ENCODE results near the gene CHRNG.
A peak's percentile ranks its signal among the peaks of the same experiment; 100 is the strongest.

CHRNG gene

GRCh38 chr2:232522623-232523401, 16.7 kb upstream of the CHRNG start:
- TF ChIP-seq, protein P1, sequence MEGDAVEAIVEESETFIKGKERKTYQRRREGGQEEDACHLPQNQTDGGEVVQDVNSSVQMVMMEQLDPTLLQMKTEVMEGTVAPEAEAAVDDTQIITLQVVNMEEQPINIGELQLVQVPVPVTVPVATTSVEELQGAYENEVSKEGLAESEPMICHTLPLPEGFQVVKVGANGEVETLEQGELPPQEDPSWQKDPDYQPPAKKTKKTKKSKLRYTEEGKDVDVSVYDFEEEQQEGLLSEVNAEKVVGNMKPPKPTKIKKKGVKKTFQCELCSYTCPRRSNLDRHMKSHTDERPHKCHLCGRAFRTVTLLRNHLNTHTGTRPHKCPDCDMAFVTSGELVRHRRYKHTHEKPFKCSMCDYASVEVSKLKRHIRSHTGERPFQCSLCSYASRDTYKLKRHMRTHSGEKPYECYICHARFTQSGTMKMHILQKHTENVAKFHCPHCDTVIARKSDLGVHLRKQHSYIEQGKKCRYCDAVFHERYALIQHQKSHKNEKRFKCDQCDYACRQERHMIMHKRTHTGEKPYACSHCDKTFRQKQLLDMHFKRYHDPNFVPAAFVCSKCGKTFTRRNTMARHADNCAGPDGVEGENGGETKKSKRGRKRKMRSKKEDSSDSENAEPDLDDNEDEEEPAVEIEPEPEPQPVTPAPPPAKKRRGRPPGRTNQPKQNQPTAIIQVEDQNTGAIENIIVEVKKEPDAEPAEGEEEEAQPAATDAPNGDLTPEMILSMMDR (IDR thresholded peaks at IDR 0.05; ENCODE audit: low read depth, low read length, missing control alignments), result no peak
- no peak overlapping the region for H3K4me3 ChIP-seq (replicated peaks; ENCODE audit: low read depth, low read length)
- DNase-seq (ENCODE audit: extremely low read depth, low read depth), result no peak

- H3K4me3 ChIP-seq (replicated peaks; ENCODE audit: low read depth, low read length), result no peak overlapping the region
- no peak for DNase-seq (ENCODE audit: extremely low read depth, low read depth)
- TF ChIP-seq, protein P1 (IDR thresholded peaks at IDR 0.05; ENCODE audit: low read depth, low read length, missing control alignments), result no peak
Measured at GRCh38 chr2:232523402-232523681, 16.1 kb upstream of the CHRNG start.

DNA sequence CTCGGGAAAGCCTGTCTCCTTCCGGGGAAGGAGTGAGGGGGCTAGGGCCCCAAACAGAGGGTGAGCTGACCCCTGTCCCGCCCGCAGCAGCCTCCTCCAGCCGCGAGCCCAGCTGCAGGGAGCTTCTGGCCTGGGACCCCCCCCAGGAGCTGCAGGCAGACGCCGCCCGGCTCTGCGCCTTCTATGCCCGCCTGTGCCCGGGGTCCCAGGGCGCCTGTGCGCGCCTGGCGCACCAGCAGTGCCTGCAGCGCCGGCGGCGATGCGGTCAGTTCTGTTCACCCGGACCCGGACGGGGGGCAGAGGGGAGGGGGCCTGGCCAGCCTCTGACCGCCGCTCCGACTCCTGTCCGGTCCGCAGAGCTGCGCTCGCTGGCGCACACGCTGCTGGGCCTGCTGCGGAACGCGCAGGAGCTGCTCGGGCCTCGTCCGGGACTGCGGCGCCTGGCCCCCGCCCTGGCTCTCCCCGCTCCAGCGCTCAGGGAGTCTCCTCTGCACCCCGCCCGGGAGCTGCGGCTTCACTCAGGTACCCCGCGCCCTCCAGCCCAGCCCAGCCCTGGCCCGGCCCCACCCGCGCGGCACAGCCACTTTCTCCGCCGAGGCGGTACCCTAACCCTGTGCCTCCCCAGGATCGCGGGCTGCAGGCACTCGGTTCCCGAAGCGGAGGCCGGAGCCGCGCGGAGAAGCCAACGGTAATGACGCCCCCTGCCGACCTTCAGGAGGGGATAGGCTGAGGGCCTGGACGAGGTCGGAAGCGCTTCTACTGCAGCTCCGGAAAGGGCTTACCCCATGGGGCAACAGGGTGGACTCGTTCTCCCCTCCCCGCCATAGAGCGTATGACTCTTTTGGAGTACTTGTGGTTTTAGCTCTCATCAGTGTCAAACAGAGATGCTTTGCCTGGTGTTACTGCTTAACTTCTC, 15.6 kb upstream of the CHRNG start:
- TF ChIP-seq, protein P1 (IDR thresholded peaks at IDR 0.05; ENCODE audit: low read depth, low read length, missing control alignments), result peak; percentile 39
- no peak for DNase-seq (ENCODE audit: extremely low read depth, low read depth)
- H3K4me3 ChIP-seq (replicated peaks; ENCODE audit: low read depth, low read length), result 0 out of 2 replicates have a peak overlapping the region, but pooled peaks have one; percentile 9

DNA sequence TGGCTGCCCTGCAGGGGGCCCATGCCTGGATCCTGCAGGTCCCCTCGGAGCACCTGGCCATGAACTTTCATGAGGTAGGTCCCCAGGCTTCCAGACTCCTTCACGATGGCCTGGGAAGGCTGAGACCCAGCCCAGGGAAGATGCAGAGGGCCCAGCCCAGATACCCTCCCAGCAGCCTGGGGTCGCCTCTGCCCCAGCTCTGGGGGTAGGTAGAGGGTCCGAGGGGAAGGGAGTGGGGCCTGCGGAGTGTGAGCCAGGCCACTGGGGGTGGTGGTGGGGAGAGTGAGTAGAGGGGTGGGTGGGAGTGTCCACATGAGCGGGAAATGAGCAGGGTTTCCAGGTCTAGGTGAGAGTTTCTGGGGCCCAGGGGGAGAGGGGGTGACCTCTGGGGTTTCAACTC, 14.7 kb upstream of the CHRNG start:
- no peak for DNase-seq (ENCODE audit: extremely low read depth, low read depth)
- TF ChIP-seq, protein P1 (IDR thresholded peaks at IDR 0.05; ENCODE audit: low read depth, low read length, missing control alignments), result no peak
- H3K4me3 ChIP-seq (replicated peaks; ENCODE audit: low read depth, low read length), result no peak overlapping the region

GRCh38 chr2:232525199-232525598, 14.3 kb upstream of the CHRNG start:
- no peak overlapping the region for H3K4me3 ChIP-seq (replicated peaks; ENCODE audit: low read depth, low read length)
- no peak for DNase-seq (ENCODE audit: extremely low read depth, low read depth)
- TF ChIP-seq, protein P1 (IDR thresholded peaks at IDR 0.05; ENCODE audit: low read depth, low read length, missing control alignments), result no peak

DNA sequence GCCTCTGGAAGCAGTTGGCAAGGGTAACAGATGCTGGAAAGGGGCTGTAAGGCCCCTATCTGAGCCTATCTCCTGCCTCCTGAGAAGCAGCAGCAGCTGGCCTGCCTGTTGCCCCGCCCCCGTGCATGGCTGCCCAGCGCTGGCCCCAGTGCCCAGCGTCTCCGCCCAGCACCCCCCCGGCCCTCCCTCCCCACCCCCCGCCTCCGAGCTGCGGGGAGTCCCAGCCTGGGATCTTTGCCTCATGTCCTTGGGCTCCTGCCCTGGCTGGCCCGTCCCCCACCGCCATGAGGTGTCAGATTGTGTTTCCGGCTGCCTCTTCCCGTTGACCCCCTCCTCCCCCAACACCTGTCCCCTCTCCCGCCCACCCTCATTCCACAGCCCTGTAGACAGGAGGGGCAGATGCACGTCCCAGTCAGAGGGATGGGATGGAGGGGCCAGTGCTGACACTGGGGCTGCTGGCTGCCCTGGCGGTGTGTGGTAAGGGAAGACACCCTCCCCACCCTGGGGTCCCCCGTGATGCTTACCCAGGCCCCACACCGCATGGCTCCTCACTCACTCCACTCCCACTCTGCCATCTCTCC, 13.6 kb upstream of the CHRNG start, which contains the start of gene CHRND:
Gene CHRND, plus strand, starts transcription at position 370 of the 581 bp plus-strand sequence. Its CDS starts 56 bp downstream, at position 426.
- TF ChIP-seq, protein P1 (IDR thresholded peaks at IDR 0.05; ENCODE audit: low read depth, low read length, missing control alignments), result no peak
- no peak within 1 kb of the TSS for H3K4me3 ChIP-seq (replicated peaks; ENCODE audit: low read depth, low read length)
- DNase-seq (ENCODE audit: extremely low read depth, low read depth), result no peak
